Endometrial microvascular endothelial cells (primary cell): Measurements from ENCODE around the gene COX7B2. TPM values are rescaled to one million over a fixed set of nuclear protein-coding genes. Genes with fewer than 3 reads are reported as not detected.

Experiments used
- in situ Hi-C: cut with HindIII; loops from 2 replicates; pipeline ENCODE4 v1.10.0; 2017; ENCODE audit warnings: low sequenced_read_pairs, low pct_unique_long_range_greater_than_20kb; ENCODE audit errors: inconsistent ontology term
- total RNA-seq: library from RNA; depleted of rRNA; stranded (reverse); fragments of >200 nt; gene quantifications from one replicate; pipeline ENCODE4 v1.2.3, GENCODE V29; 2015; ENCODE audit errors: inconsistent ontology term

COX7B2 gene
- total RNA-seq, 1 donor from 2014 or later: not detected

- in situ Hi-C loops: no loop called here
Observed at GRCh38 chr4:46908148-46908547, 897 bp downstream of the COX7B2 start.

GRCh38 chr4:46900082-46900481, 9.0 kb downstream of the COX7B2 start:
- in situ Hi-C loops: no loop called here

GRCh38 chr4:46894826-46895225, 14.2 kb downstream of the COX7B2 start:
- in situ Hi-C loops: no loop called here

GRCh38 chr4:46890056-46890455, 19.0 kb downstream of the COX7B2 start:
- in situ Hi-C loops: no loop called here

- in situ Hi-C loops: no loop called here
Observed at GRCh38 chr4:46889410-46889809, 19.6 kb downstream of the COX7B2 start.

GRCh38 chr4:46886711-46887110, 22.3 kb downstream of the COX7B2 start:
- in situ Hi-C loops: no loop called here

- in situ Hi-C loops: no loop called here
Observed at GRCh38 chr4:46878641-46879040, 30.4 kb downstream of the COX7B2 start.

- in situ Hi-C loops: no loop called here
Observed at GRCh38 chr4:46874811-46875210, 34.2 kb downstream of the COX7B2 start.

- in situ Hi-C loops: no loop called here
Observed at GRCh38 chr4:46870411-46870810, 38.6 kb downstream of the COX7B2 start.

- in situ Hi-C loops: no loop called here
Observed at GRCh38 chr4:46856333-46856732, 52.7 kb downstream of the COX7B2 start.

GRCh38 chr4:46852800-46853199, 56.2 kb downstream of the COX7B2 start:
- in situ Hi-C loops: no loop called here

GRCh38 chr4:46850026-46850425, 59.0 kb downstream of the COX7B2 start:
- in situ Hi-C loops: no loop called here

- in situ Hi-C loops: no loop called here
Observed at GRCh38 chr4:46844325-46844917, 64.6 kb downstream of the COX7B2 start.

- in situ Hi-C loops: no loop called here
Observed at GRCh38 chr4:46839128-46839527, 69.9 kb downstream of the COX7B2 start.

GRCh38 chr4:46837639-46838038, 71.4 kb downstream of the COX7B2 start:
- in situ Hi-C loops: no loop called here

- in situ Hi-C loops: no loop called here
Observed at GRCh38 chr4:46836584-46836983, 72.5 kb downstream of the COX7B2 start.

- in situ Hi-C loops: no loop called here
Observed at GRCh38 chr4:46830971-46831454, 78.0 kb downstream of the COX7B2 start.

- in situ Hi-C loops: no loop called here
Observed at GRCh38 chr4:46820154-46820553, 88.9 kb downstream of the COX7B2 start.

GRCh38 chr4:46819095-46819494, 90.0 kb downstream of the COX7B2 start:
- in situ Hi-C loops: no loop called here

- in situ Hi-C loops: no loop called here
Observed at GRCh38 chr4:46818604-46819003, 90.4 kb downstream of the COX7B2 start.

GRCh38 chr4:46817806-46818205, 91.2 kb downstream of the COX7B2 start:
- in situ Hi-C loops: no loop called here
